Activated CD4-positive, alpha-beta T cell treated with anti-CD3 and anti-CD28 coated beads, Interleukin-2, amount 10 ng/mL, durations not matched to agents 24 days and 14 days (primary cell): ENCODE data around the gene SMIM7. TPM values are rescaled to one million over a fixed set of nuclear protein-coding genes. Genes with fewer than 3 reads are reported as not detected.
A peak's percentile ranks its signal among the peaks of the same experiment; 100 is the strongest.

Experiments
- DNase-seq: peaks from one replicate; pipeline ENCODE4 v3.0.0; 2022
- H3K27ac Mint-ChIP-seq: one replicate; pipeline ENCODE4 v1.8.0; 2022; ENCODE audit warnings: mild to moderate bottlenecking, mixed read lengths
- H3K27me3 Mint-ChIP-seq: one replicate; pipeline ENCODE4 v1.8.0; 2022; ENCODE audit warnings: mixed read lengths
- H3K36me3 Mint-ChIP-seq: one replicate; pipeline ENCODE4 v1.8.0; 2022; ENCODE audit warnings: low read depth, mild to moderate bottlenecking, mixed read lengths
- H3K4me1 Mint-ChIP-seq: one replicate; pipeline ENCODE4 v1.8.0; 2021; ENCODE audit warnings: mixed read lengths
- H3K4me3 Mint-ChIP-seq: one replicate; pipeline ENCODE4 v1.8.0; 2022; ENCODE audit warnings: mild to moderate bottlenecking, moderate library complexity, mixed read lengths
- H3K9me3 Mint-ChIP-seq: one replicate; pipeline ENCODE4 v1.8.0; 2021; ENCODE audit warnings: mixed read lengths
- intact Hi-C: fragments of 100-400 bp; cut with micrococcal nuclease; formaldehyde crosslinking; loops from one replicate; pipeline ENCODE4 v1.15.1; 2023
- total RNA-seq: library from RNA; stranded (reverse); gene quantifications from 2 replicates; pipeline ENCODE4 v1.2.3, GENCODE V29; 2022

SMIM7 gene
- total RNA-seq, 1 donor from 2014 or later, result 66.1 TPM

GRCh38 chr19:16645140-16645539 is 14.8 kb downstream of the SMIM7 start:
- Mint-ChIP-seq H3K9me3 (no peaks in the 10 kb centered on the region), H3K36me3 (peaks cover 59% of the 10 kb centered on the region)

GRCh38 chr19:16641695-16642094 is 18.2 kb downstream of the SMIM7 start:
- Mint-ChIP-seq H3K27me3 (no peaks in the 10 kb centered on the region), H3K4me1 (peaks cover 4% of the 10 kb centered on the region), H3K27ac (no peak overlapping the region), H3K4me3 (no peak overlapping the region), H3K9me3 (no peaks in the 10 kb centered on the region), H3K36me3 (peaks cover 62% of the 10 kb centered on the region)
- no peak for DNase-seq
- intact Hi-C loops, result no loop called here

More at GRCh38 chr19:16645140-16645539, 14.8 kb downstream of the SMIM7 start:
- Mint-ChIP-seq H3K27ac (no peak overlapping the region), H3K4me1 (peaks cover 2% of the 10 kb centered on the region), H3K4me3 (no peak overlapping the region), H3K27me3 (no peaks in the 10 kb centered on the region)
- intact Hi-C loops, result no loop called here
- no peak for DNase-seq

GRCh38 chr19:16640951-16641350 is 19.0 kb downstream of the SMIM7 start:
- Mint-ChIP-seq H3K27ac (no peak overlapping the region), H3K9me3 (no peaks in the 10 kb centered on the region), H3K4me3 (no peak overlapping the region), H3K36me3 (peaks cover 56% of the 10 kb centered on the region), H3K4me1 (peaks cover 4% of the 10 kb centered on the region), H3K27me3 (no peaks in the 10 kb centered on the region)
- no peak for DNase-seq
- intact Hi-C loops, result no loop called here

DNA sequence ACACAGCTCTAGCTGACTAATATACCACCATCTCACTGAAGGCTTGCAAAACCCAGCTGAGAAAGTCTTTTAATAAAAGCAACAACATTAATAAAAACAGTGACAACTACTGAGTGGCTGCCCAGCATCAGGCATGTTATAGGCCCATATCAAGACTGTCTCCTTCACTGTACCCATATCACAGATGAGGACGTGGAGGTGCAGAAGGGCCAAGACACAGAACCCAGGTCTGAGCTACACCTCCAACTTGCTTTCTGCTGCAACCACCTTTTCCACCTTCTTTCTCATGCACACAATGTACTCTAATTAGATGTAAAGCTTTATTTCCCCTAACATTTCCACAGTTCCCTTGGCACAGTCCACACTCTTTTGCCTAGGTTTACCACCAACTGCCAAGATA is 21.3 kb downstream of the SMIM7 start:
- H3K4me3 Mint-ChIP-seq, result no peak overlapping the region
- peaks cover 46% of the 10 kb centered on the region for H3K36me3 Mint-ChIP-seq
- H3K27me3 Mint-ChIP-seq, result no peaks in the 10 kb centered on the region
- H3K4me1 Mint-ChIP-seq, result peaks cover 4% of the 10 kb centered on the region
- intact Hi-C loops, result no loop called here
- DNase-seq, result no peak
- H3K27ac Mint-ChIP-seq, result no peak overlapping the region
- no peaks in the 10 kb centered on the region for H3K9me3 Mint-ChIP-seq

- intact Hi-C loops, result no loop called here
- no peak overlapping the region for H3K4me3 Mint-ChIP-seq
- H3K4me1 Mint-ChIP-seq, result peaks cover 4% of the 10 kb centered on the region
- H3K27me3 Mint-ChIP-seq, result no peaks in the 10 kb centered on the region
- H3K27ac Mint-ChIP-seq, result no peak overlapping the region
- no peak for DNase-seq
- H3K9me3 Mint-ChIP-seq, result no peaks in the 10 kb centered on the region
- H3K36me3 Mint-ChIP-seq, result peaks cover 39% of the 10 kb centered on the region
Observed at GRCh38 chr19:16637535-16637934, 22.4 kb downstream of the SMIM7 start.

DNA sequence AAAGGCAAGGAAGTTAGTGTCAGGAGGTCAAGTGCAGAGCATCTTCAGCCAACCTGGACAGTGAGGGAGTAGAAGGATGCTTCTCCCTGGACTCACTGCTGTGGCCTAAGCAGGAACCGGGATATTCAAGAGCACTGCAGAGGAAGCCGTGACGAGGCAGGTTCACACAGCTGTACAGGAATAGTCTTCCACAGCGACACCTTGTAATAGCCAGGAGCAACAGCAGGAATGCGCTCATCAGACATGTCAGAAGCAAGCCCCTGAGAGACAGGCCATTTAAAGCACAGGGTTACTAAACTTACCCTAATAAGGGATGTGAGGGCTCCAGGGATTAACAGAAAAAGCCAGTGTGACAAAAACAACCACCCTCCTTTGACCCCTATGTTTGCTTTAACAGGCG is 28.5 kb downstream of the SMIM7 start:
- intact Hi-C loops, result no loop called here
- H3K27ac Mint-ChIP-seq, result no peak overlapping the region
- H3K27me3 Mint-ChIP-seq, result no peaks in the 10 kb centered on the region

GRCh38 chr19:16628984-16629691 is 30.8 kb downstream of the SMIM7 start:
- peak overlapping the region; percentile 96 for H3K4me3 Mint-ChIP-seq
- peaks cover 32% of the 10 kb centered on the region for H3K4me1 Mint-ChIP-seq
- H3K27me3 Mint-ChIP-seq, result no peaks in the 10 kb centered on the region
- H3K9me3 Mint-ChIP-seq, result no peaks in the 10 kb centered on the region
- peak overlapping the region; percentile 99 for H3K27ac Mint-ChIP-seq
- intact Hi-C loops, result loop anchor here (1.0 to 2.0 kb wide), 5 partner anchors 32 to 133 kb away; partner anchors contain the start of genes C19orf44, CALR3, CHERP and SLC35E1
- DNase-seq, result peak; percentile 74
- H3K36me3 Mint-ChIP-seq, result peaks cover 35% of the 10 kb centered on the region

More for the DNA sequence above, 28.5 kb downstream of the SMIM7 start:
- H3K9me3 Mint-ChIP-seq, result no peaks in the 10 kb centered on the region
- no peak for DNase-seq
- H3K36me3 Mint-ChIP-seq, result peaks cover 22% of the 10 kb centered on the region
- H3K4me1 Mint-ChIP-seq, result peaks cover 14% of the 10 kb centered on the region
- no peak overlapping the region for H3K4me3 Mint-ChIP-seq

DNA sequence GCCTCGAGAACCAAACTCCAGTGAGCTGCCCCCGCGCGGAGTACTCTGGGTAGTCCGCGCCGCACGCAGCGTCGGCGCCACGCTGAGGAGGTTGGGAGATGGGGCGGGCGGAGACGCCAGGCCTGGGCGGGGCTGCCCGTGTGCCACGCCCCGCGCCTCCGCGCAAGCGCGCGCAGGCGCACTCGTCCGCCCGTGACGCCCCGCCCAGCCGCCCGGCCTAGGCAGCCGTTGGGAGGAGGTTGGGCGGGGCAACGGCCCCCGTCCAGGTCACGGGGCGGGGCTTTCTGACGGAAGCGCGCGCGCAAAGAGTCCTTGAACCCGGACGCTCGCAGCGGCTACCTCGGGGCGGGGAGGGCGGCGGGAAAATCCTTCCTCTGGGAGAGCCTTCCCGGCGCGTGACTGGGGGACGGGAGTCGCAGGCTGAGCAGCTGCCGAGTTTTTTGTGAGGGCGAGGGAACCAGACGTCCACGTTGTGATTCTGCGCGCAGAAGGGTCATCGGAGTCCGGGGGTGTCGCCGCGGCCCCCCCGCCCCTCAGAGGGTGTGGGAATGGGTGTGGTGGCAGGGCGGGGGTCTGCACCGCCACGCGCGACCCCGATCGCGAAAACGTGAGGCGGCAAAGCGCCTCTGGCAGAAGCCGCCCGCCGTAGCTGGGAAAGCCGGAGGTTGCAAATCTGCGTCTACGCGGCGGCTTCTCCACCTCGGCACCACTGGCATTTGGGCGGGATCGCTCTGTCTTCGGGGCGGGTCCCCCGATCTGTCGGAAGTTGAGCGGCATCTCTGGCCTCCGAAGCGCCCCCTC is 31.6 kb downstream of the SMIM7 start, which contains the start of gene MED26:
MED26 (minus strand) TSS at position 22 of the 801 bp plus-strand sequence. CDS start 261 bp downstream, outside the sequence.
- H3K27ac Mint-ChIP-seq, result peak within 1 kb of the TSS; percentile 99
- no peaks in the 10 kb centered on the region for H3K9me3 Mint-ChIP-seq
- intact Hi-C loops, result loop anchor here (1.0 to 2.0 kb wide), 5 partner anchors 32 to 132 kb away; partner anchors contain the start of genes C19orf44, CALR3, CHERP and SLC35E1
- peak; percentile 98 for DNase-seq
- peaks cover 39% of the 10 kb centered on the region for H3K36me3 Mint-ChIP-seq
- no peaks in the 10 kb centered on the region for H3K27me3 Mint-ChIP-seq
- peaks cover 32% of the 10 kb centered on the region for H3K4me1 Mint-ChIP-seq
- peak within 1 kb of the TSS; percentile 96 for H3K4me3 Mint-ChIP-seq

DNA sequence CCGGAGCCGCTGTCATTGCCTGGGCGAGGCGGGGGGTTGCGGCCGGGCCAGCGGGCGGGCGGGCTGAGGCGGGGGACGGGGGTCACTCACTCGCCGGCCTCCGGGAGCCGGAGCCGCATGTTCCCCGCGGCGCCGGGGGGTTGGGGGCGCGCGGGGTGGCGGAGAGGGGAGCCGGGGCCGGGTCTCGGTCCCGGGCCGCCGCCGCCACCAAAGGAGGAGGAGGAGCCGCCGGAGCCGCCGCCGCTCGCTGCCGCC is 32.1 kb downstream of the SMIM7 start:
- Mint-ChIP-seq H3K27me3 (no peaks in the 10 kb centered on the region), H3K27ac (peak overlapping the region; percentile 56), H3K4me1 (peaks cover 32% of the 10 kb centered on the region), H3K9me3 (no peaks in the 10 kb centered on the region), H3K36me3 (peaks cover 43% of the 10 kb centered on the region), H3K4me3 (peak overlapping the region; percentile 96)
- intact Hi-C loops, result loop anchor here (1.0 to 2.0 kb wide), 5 partner anchors 33 to 132 kb away; partner anchors contain the start of genes C19orf44, CALR3, CHERP and SLC35E1
- no peak for DNase-seq

GRCh38 chr19:16627193-16627927 is 32.6 kb downstream of the SMIM7 start:
- Mint-ChIP-seq H3K27me3 (no peaks in the 10 kb centered on the region), H3K4me3 (peak overlapping the region; percentile 95), H3K27ac (peak overlapping the region; percentile 89), H3K36me3 (peaks cover 41% of the 10 kb centered on the region), H3K9me3 (no peaks in the 10 kb centered on the region), H3K4me1 (peaks cover 33% of the 10 kb centered on the region)
- DNase-seq, result peak; percentile 76
- intact Hi-C loops, result no loop called here

- peak overlapping the region; percentile 95 for H3K4me3 Mint-ChIP-seq
- H3K4me1 Mint-ChIP-seq, result peaks cover 34% of the 10 kb centered on the region
- DNase-seq, result peak; percentile 71
- H3K27me3 Mint-ChIP-seq, result no peaks in the 10 kb centered on the region
- peak overlapping the region; percentile 89 for H3K27ac Mint-ChIP-seq
- H3K36me3 Mint-ChIP-seq, result peaks cover 37% of the 10 kb centered on the region
- H3K9me3 Mint-ChIP-seq, result no peaks in the 10 kb centered on the region
- intact Hi-C loops, result no loop called here
Observed at GRCh38 chr19:16626796-16627192, 33.1 kb downstream of the SMIM7 start.

DNA sequence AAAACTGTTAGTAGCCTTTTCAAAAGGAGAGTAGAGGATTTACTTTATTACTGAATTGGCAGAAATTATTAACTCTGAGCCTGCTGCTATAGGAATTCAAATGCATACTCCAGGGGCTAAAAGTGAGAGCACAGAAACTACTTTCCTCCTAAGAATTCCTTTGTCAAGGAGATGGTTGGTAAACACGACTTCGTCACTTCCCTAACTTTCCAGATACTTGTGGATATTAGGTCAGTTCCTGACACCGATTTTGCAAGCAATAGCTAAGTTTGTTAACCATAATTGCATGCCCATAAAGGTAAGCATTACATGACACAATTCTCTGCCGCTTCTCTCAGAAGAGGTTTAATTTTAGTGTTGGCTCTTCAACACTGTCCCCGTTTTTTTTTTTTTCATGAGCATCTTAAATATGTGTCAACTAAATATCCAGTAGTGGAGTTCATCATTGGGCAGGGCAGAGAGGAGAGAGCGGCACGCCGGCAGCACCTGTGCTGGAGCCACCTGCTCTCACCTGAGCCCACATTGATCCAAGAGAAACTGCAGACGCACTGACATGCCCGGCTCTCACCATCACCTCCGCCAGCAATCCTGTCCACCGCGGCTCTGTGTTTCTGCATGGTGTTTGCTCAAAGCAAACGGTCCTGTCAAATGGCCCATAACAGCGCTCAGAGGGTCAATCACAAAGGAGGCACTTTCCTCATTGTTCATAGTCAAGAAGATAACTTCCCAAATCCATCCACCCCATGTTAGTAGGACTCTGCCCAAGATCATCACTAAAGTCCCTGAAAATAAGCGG is 34.6 kb downstream of the SMIM7 start:
- Mint-ChIP-seq H3K27me3 (no peaks in the 10 kb centered on the region), H3K9me3 (no peaks in the 10 kb centered on the region), H3K27ac (no peak overlapping the region), H3K4me1 (peaks cover 36% of the 10 kb centered on the region), H3K4me3 (no peak overlapping the region), H3K36me3 (peaks cover 34% of the 10 kb centered on the region)
- no peak for DNase-seq
- intact Hi-C loops, result no loop called here

- DNase-seq, result no peak
- intact Hi-C loops, result no loop called here
- no peaks in the 10 kb centered on the region for H3K9me3 Mint-ChIP-seq
- H3K4me3 Mint-ChIP-seq, result no peak overlapping the region
- H3K27me3 Mint-ChIP-seq, result no peaks in the 10 kb centered on the region
- no peak overlapping the region for H3K27ac Mint-ChIP-seq
- peaks cover 33% of the 10 kb centered on the region for H3K4me1 Mint-ChIP-seq
- H3K36me3 Mint-ChIP-seq, result peaks cover 31% of the 10 kb centered on the region
Observed at GRCh38 chr19:16624236-16624635, 35.7 kb downstream of the SMIM7 start.
